ENCODE data around the gene ZNRF1. TPM values are rescaled to one million over a fixed set of nuclear protein-coding genes. Genes with fewer than 3 reads are reported as not detected.

ZNRF1 gene
- total and polyA plus RNA-seq, 2 of the 13 experiments (the other 11 are each of a cell fraction or from before 2014, with no cell fraction given), result 43.9 to 58.7 TPM

DNA sequence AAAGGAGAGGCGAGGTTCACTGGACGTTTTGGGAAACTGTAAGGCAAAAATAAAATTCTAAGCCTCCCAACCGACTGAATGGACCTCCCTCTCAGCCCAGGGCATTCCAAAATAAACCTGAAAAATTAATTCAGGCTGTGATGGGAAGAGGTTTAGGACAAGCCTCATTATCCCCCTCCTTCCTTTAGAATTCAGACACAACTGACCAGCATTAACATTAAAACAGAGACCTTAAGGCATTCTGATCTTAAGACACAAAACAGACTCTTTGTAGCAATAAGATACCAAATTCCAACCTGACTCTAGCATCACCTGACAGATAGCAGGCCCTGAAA, 118.1 kb downstream of the ZNRF1 start (continued):
- TF ChIP-seq ZBTB21 (CRISPR knock-in tag; IDR thresholded peaks at IDR 0.05) (no peak), ZNF367 (CRISPR knock-in tag; IDR thresholded peaks at IDR 0.05; ENCODE audit: borderline replicate concordance) (no peak), ZKSCAN5 (CRISPR knock-in tag; IDR thresholded peaks at IDR 0.05) (0 out of 2 replicates have a peak, but pooled peaks have one; percentile 12), ZNF3 (CRISPR knock-in tag; IDR thresholded peaks at IDR 0.05) (no peak), FIP1L1 (IDR thresholded peaks at IDR 0.05; ENCODE audit: borderline replicate concordance, insufficient read depth, low read depth, low read length) (no peak), MXD4 (CRISPR knock-in tag; IDR thresholded peaks at IDR 0.05) (peak; percentile 14; the same call in 1 of the 2 replicates), ZC3H4 (CRISPR knock-in tag; IDR thresholded peaks at IDR 0.05; ENCODE audit: borderline replicate concordance) (no peak), NFIC (IDR thresholded peaks at IDR 0.05; ENCODE audit: low read length) (no peak), ZNF121 (CRISPR knock-in tag; IDR thresholded peaks at IDR 0.05) (no peak), MED1 (CRISPR knock-in tag; IDR thresholded peaks at IDR 0.05) (no peak), ZBTB20 (CRISPR knock-in tag; IDR thresholded peaks at IDR 0.05; ENCODE audit: borderline replicate concordance, low read depth) (0 out of 2 replicates have a peak, but pooled peaks have one; percentile 4), NONO (IDR thresholded peaks at IDR 0.05) (no peak), NONO (CRISPR knock-in tag; conservative IDR thresholded peaks at IDR 0.05) (no peak), SYNCRIP (IDR thresholded peaks at IDR 0.05; ENCODE audit: insufficient read depth, low read depth, low read length) (no peak), MYNN (CRISPR knock-in tag; IDR thresholded peaks at IDR 0.05; ENCODE audit: low read depth) (no peak), SOX5 (CRISPR knock-in tag; IDR thresholded peaks at IDR 0.05; ENCODE audit: borderline replicate concordance) (0 out of 2 replicates have a peak, but pooled peaks have one; percentile 2), NCOA2 (CRISPR knock-in tag; IDR thresholded peaks at IDR 0.05) (no peak), ZNF33B (CRISPR knock-in tag; IDR thresholded peaks at IDR 0.05) (no peak), ZNF567 (CRISPR knock-in tag; IDR thresholded peaks at IDR 0.05; ENCODE audit: borderline replicate concordance) (no peak), MED13 (CRISPR knock-in tag; IDR thresholded peaks at IDR 0.05) (0 out of 2 replicates have a peak, but pooled peaks have one; percentile 55), ZNF558 (CRISPR knock-in tag; IDR thresholded peaks at IDR 0.05; ENCODE audit: borderline replicate concordance) (no peak), ZFY (CRISPR knock-in tag; IDR thresholded peaks at IDR 0.05) (no peak), GATAD1 (CRISPR knock-in tag; IDR thresholded peaks at IDR 0.05) (no peak), PHF8 (CRISPR knock-in tag; IDR thresholded peaks at IDR 0.05) (0 out of 2 replicates have a peak, but pooled peaks have one; percentile 1)
- TF ChIP-seq, protein P1, sequence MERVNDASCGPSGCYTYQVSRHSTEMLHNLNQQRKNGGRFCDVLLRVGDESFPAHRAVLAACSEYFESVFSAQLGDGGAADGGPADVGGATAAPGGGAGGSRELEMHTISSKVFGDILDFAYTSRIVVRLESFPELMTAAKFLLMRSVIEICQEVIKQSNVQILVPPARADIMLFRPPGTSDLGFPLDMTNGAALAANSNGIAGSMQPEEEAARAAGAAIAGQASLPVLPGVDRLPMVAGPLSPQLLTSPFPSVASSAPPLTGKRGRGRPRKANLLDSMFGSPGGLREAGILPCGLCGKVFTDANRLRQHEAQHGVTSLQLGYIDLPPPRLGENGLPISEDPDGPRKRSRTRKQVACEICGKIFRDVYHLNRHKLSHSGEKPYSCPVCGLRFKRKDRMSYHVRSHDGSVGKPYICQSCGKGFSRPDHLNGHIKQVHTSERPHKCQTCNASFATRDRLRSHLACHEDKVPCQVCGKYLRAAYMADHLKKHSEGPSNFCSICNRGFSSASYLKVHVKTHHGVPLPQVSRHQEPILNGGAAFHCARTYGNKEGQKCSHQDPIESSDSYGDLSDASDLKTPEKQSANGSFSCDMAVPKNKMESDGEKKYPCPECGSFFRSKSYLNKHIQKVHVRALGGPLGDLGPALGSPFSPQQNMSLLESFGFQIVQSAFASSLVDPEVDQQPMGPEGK (CRISPR knock-in tag; IDR thresholded peaks at IDR 0.05), result no peak
- TF ChIP-seq, protein P2, sequence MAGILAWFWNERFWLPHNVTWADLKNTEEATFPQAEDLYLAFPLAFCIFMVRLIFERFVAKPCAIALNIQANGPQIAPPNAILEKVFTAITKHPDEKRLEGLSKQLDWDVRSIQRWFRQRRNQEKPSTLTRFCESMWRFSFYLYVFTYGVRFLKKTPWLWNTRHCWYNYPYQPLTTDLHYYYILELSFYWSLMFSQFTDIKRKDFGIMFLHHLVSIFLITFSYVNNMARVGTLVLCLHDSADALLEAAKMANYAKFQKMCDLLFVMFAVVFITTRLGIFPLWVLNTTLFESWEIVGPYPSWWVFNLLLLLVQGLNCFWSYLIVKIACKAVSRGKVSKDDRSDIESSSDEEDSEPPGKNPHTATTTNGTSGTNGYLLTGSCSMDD (CRISPR knock-in tag; IDR thresholded peaks at IDR 0.05), result no peak
- TF ChIP-seq, protein P3, sequence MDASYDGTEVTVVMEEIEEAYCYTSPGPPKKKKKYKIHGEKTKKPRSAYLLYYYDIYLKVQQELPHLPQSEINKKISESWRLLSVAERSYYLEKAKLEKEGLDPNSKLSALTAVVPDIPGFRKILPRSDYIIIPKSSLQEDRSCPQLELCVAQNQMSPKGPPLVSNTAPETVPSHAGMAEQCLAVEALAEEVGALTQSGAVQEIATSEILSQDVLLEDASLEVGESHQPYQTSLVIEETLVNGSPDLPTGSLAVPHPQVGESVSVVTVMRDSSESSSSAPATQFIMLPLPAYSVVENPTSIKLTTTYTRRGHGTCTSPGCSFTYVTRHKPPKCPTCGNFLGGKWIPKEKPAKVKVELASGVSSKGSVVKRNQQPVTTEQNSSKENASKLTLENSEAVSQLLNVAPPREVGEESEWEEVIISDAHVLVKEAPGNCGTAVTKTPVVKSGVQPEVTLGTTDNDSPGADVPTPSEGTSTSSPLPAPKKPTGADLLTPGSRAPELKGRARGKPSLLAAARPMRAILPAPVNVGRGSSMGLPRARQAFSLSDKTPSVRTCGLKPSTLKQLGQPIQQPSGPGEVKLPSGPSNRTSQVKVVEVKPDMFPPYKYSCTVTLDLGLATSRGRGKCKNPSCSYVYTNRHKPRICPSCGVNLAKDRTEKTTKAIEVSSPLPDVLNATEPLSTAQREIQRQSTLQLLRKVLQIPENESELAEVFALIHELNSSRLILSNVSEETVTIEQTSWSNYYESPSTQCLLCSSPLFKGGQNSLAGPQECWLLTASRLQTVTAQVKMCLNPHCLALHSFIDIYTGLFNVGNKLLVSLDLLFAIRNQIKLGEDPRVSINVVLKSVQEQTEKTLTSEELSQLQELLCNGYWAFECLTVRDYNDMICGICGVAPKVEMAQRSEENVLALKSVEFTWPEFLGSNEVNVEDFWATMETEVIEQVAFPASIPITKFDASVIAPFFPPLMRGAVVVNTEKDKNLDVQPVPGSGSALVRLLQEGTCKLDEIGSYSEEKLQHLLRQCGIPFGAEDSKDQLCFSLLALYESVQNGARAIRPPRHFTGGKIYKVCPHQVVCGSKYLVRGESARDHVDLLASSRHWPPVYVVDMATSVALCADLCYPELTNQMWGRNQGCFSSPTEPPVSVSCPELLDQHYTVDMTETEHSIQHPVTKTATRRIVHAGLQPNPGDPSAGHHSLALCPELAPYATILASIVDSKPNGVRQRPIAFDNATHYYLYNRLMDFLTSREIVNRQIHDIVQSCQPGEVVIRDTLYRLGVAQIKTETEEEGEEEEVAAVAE (CRISPR knock-in tag; IDR thresholded peaks at IDR 0.05; ENCODE audit: borderline replicate concordance), result no peak

Measured in HepG2 (cell line).